Stimulated activated CD4-positive, alpha-beta T cell treated with anti-CD3 and anti-CD28 coated beads, Interleukin-15, amount 100 ng/mL, for 24 hours (primary cell): Measurements from ENCODE around the gene WFDC5.

ENCODE experiments used
- DNase-seq: peaks from one replicate; pipeline ENCODE4 v3.0.0-alpha.2; 2020

Gene WFDC5

GRCh38 chr20:45113865-45114264 is 1.1 kb downstream of the WFDC5 start:
- DNase-seq, result no peak

DNA sequence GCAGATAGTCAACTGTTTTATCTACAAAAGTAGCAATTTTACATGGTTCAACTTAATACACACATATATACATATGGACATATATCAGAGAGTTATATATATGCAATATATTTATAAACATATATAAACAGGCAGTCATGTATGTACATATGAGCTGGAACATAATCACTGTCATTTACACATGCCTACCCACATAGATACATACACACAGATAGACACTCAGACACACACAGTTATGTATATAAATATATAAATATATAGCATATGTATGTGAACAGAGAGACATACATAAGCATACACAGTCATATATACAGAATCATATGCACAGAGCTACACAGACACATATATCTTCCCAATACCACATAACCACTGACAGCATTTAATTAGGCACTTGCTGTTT is 2.2 kb downstream of the WFDC5 start:
- DNase-seq, result no peak

DNA sequence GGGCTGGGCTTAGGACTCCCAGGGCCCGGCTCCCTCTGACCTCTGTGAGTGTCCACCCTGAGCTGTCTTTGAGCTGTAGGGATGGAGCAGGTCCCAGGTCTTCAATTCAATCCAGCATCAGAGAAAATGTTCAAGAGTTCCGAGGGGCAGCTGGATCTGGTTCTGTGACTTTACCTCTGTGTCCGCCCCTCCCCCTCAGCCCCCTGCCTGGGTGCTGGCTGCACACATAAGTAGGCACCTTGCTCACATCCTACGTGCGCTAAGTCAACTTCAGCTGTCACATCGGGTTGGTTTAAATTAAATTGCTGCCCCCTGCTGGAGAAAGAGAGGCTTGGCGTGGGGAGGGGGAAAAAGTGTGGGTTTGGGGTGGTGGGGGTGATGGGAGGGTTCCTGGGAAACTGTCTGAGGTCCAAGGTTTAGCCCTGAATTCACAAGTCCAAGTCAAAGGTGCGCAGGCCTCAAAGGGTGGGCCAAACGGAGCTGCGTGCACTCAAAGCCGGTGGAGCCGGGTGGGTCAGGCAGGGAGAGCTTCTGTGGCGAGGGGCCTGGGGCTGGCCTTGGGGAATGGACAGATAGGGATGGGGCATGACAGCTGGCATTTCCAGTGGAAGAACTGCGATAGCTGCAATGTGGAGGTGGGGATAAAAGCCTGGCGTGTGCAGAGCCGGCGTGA is 3.0 kb downstream of the WFDC5 start:
- peak; percentile 37 for DNase-seq

GRCh38 chr20:45111285-45111684 is 3.7 kb downstream of the WFDC5 start:
- no peak for DNase-seq

GRCh38 chr20:45110301-45110700 is 4.7 kb downstream of the WFDC5 start:
- no peak for DNase-seq

DNA sequence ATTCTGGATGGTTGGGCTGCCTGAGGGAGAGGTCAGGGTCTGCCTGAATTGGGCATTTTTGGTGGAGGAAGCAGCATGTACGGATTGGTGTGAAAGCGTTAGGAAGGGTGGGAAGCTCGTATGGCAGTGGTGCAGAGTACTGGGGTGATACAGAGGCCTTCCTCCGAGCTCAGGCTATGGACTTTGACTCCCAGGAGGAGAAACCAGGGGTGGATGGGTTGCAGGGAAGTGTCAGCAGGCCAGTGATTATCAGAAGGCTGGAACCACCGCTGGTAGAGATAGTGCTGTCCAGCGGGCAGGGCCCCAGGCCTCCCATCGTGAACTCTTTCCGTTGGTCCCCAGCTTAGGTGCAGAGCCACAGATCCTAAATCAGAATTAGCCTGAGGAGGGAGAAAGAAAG is 5.3 kb downstream of the WFDC5 start:
- DNase-seq, result no peak

GRCh38 chr20:45105317-45105716 is 9.7 kb downstream of the WFDC5 start:
- no peak for DNase-seq

- no peak for DNase-seq
Measured at GRCh38 chr20:45104786-45105185, 10.2 kb downstream of the WFDC5 start.

DNA sequence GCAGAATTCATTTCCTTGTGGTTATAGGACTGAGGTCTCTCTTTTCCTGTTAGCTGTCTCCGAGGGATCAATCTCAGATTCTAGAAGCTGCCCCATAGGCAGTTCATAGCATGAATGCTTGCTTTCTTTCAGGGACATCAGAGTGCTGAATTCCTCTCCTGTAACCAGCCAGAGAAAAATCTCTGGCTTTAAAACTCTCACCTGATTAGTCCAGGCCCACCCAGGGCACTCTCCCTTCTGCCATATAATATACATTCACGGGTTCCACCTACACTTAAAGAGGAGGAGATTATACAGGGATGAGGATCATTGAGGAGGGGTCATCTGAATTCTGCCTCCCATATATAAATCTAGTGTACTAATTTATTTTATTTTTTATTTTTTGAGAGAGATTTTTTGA is 11.9 kb downstream of the WFDC5 start:
- DNase-seq, result no peak

- DNase-seq, result no peak
Measured at GRCh38 chr20:45101333-45101850, 13.6 kb downstream of the WFDC5 start.

GRCh38 chr20:45100563-45101245 is 14.3 kb downstream of the WFDC5 start, which contains the start of gene KCNS1:
Gene KCNS1 (minus strand): TSS chr20:45101127. CDS start chr20:45099236, 1,891 bp downstream.
- no peak for DNase-seq

DNA sequence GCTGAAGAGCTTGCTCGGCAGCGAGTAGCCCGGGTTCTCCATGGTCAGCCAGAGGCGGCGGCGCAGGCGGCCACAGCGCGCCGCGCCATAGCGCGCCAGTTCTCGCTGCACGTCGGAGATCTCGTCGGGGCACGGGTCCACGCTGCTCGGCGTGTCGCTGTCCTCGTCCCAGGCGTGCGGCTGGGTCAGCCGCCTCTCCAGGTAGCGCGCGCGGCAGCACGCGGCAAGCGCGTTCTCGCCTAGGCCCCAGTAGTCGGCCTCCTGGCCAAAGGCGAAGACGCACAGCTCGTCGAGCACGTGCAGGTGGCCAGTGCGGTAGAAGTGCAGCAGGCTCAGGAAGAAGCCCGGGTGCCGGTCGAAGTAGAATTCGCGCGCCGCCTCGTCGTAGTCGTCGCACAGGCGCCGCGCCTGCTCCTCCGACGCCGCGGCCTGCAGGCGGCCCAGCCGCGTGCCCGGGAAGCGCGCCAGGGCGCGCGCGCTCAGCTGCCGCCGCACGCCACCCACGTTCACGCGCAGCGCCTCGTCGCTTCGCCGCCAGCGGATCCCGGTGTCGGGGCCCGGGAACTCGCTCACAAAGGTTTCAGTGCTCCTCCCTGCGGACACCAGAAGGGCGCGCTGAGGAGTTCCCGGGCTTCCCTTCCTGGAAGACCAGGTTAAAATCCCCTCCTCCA is 16.7 kb downstream of the WFDC5 start:
- peak; percentile 50 for DNase-seq

DNA sequence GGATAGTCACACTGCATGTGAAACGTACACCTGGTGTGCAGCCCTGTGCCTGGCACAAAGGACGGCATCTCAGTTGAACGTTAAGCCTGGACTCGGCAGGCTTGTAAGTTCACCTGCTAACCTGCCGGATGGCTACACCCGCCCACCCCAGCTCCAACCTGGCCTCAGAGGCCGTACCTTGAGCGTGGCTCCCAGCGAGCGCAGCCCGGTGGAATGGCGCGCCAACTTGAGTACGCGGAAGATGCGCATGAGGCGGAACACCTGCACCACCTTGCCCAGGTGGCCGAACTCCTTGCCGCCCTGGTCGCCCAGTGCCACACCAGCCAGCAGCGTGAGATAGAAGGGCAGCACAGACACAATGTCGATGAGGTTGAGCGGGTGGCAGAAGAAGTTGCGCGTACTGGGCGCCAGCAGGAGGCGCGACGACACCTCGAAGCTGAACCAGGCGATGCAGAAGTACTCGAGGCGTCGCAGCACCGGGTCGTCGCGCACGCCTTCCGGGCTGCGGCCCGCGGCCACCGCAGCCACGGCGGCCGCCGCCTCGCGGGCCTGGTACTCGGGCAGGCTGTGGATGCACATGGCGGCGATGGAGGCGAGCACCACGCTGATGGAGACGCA is 17.4 kb downstream of the WFDC5 start:
- peak; percentile 72 for DNase-seq

- DNase-seq, result no peak
Measured at GRCh38 chr20:45096781-45097180, 18.2 kb downstream of the WFDC5 start.

GRCh38 chr20:45095805-45096238 is 19.2 kb downstream of the WFDC5 start:
- peak; percentile 71 for DNase-seq

- DNase-seq, result no peak
Measured at GRCh38 chr20:45094864-45095574, 20.0 kb downstream of the WFDC5 start.

GRCh38 chr20:45094201-45094600 is 20.8 kb downstream of the WFDC5 start:
- DNase-seq, result no peak

- DNase-seq, result no peak
Measured at GRCh38 chr20:45092898-45093297, 22.1 kb downstream of the WFDC5 start.

DNA sequence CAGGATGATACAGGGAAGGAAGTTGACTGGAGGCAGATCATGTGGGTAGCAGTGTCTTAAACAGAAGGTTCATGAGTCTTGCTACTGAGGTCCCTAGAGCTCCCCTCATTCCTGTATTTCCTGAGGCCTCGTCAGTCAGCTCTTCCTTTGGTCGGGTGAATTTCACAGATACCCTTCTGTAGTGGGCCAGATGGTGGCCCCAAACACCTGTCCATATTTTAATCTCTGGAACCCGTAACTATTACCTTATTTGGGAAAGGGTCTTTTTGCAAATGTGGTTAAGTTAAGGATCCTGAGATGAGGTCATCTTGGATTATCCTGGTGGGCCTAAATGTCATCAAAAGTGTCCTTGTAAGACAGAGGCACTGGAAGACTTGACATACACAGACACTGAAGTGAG is 23.6 kb downstream of the WFDC5 start:
- DNase-seq, result no peak

DNA sequence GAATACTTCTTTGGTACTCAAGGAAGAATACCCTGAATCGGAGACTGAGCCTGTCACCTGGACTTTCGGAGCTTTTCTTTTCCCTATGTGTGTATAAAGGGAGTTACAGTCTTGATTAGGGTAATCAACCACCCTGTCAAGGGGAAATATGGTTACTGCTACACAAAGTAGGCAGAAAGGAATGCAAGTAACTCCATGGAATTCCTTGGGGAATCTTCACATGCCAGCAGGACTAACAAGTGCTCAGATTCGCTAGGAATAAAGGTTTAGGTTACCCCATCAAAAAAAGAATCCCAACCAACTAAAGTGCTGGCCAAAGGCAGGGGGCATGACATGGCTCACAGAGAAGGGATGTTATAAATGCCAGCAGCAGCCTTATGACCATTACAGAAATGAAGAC is 24.5 kb downstream of the WFDC5 start:
- DNase-seq, result no peak

DNA sequence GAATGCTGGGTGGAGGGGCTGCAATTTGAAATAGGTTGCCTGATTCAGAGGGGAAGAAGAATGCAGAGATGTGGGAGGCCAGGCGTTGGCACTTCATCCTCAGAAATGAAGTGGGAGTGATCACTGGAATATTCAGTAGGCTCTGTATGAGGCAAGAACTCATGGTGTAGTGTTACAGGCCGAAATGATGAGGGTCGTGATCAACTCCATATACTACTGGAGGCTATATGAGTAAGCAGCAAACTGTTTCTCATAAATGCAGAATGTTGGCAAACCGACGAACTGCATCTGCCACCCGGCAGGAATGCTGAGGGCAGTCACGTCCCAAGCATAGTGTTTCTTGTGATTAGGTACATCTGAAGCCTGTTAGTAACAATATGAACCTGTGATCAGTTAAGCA is 26.7 kb downstream of the WFDC5 start:
- DNase-seq, result no peak

DNA sequence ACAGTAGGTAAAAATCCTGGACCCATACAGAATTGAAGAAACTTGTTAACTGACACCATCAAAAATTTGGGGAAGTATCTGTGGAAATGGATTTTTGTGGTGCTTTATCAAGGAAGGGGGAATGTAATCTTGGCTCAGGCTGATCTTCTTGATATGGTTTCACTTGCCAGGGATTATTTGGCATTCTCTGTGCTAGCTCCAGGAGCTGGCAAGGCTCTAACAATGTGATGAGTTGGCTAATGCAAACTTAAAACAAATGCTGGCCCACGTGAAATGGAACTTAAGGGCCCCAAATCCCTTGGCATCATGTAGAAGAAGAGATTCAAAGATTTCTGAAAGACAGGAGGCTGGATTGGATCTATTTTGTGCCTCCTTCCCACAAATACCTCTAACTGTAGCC is 27.2 kb downstream of the WFDC5 start:
- no peak for DNase-seq
